ENCODE data around the gene GALT. TPM values are rescaled to one million over a fixed set of nuclear protein-coding genes. Genes with fewer than 3 reads are reported as not detected.

GALT gene
- total RNA-seq, 1 donor from 2014 or later: 57.2 TPM

DNA sequence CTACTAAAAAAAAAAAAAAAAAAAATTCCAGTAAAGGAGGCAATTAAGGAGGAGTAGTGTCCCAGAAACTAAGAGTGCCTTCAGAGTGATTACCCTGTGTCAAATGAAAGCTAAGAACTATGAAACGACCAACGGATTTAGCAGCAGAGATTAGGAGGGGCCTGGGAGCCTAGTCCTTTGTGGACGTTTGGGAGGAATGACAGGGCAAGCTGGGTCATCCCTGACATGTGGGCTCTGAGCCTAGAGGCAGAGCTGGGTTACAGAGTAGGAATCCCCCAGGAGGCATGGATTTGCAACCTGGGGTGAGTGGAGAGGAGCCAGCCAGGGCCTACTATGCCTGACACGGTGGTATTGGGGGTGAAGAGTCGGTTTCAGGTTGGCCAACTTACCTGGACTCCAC is 13.3 kb upstream of the GALT start:
- TF ChIP-seq, protein P1, sequence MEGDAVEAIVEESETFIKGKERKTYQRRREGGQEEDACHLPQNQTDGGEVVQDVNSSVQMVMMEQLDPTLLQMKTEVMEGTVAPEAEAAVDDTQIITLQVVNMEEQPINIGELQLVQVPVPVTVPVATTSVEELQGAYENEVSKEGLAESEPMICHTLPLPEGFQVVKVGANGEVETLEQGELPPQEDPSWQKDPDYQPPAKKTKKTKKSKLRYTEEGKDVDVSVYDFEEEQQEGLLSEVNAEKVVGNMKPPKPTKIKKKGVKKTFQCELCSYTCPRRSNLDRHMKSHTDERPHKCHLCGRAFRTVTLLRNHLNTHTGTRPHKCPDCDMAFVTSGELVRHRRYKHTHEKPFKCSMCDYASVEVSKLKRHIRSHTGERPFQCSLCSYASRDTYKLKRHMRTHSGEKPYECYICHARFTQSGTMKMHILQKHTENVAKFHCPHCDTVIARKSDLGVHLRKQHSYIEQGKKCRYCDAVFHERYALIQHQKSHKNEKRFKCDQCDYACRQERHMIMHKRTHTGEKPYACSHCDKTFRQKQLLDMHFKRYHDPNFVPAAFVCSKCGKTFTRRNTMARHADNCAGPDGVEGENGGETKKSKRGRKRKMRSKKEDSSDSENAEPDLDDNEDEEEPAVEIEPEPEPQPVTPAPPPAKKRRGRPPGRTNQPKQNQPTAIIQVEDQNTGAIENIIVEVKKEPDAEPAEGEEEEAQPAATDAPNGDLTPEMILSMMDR (IDR thresholded peaks at IDR 0.05): no peak
- no peak overlapping the region for H3K4me3 Mint-ChIP-seq (ENCODE audit: unreplicated experiment)
- peaks cover 36% of the 10 kb centered on the region for H3K27me3 Mint-ChIP-seq (ENCODE audit: unreplicated experiment)
- H3K4me1 Mint-ChIP-seq (ENCODE audit: unreplicated experiment): peaks cover 25% of the 10 kb centered on the region
- H3K9me3 Mint-ChIP-seq (ENCODE audit: unreplicated experiment): no peaks in the 10 kb centered on the region
- no peaks in the 10 kb centered on the region for H3K36me3 Mint-ChIP-seq (ENCODE audit: unreplicated experiment)
- no peak overlapping the region for H3K27ac Mint-ChIP-seq (ENCODE audit: unreplicated experiment)
- no peak for DNase-seq (ENCODE audit: extremely low spot score, unreplicated experiment)

DNA sequence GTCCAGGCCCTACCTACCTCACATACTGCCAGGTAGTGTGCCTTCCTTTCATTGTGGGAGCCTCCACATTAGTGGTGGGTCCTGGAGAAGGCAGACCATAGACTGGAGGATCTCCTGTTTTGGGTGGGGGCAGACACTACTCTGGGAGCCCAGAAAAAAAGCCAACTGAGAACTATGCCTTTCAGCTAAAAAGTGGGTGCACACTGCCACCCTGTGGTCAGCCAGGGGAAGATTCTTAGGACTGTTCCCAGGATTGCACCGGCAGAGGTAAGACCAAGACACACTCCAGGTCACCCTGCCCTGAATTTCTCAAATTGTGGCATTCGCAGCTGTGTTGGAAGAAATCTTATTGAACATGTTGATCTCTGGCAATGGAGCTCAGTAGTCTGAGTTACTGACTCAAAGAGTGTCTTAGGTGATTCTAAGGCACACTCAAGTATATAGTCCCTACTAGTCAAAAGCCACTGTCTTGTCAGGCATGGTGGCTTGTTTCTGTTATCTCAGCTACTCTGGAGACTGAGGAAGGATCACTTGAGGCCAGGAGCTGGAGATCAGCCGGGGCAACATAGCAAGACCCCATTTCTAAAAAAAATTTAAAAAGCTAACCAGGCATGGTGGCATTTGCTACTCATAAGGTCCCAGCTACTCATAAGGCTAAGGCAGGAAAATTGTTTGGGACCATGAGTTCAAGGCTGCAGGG is 12.5 kb upstream of the GALT start:
- Mint-ChIP-seq H3K36me3 (ENCODE audit: unreplicated experiment) (no peaks in the 10 kb centered on the region), H3K9me3 (ENCODE audit: unreplicated experiment) (no peaks in the 10 kb centered on the region), H3K4me1 (ENCODE audit: unreplicated experiment) (peaks cover 27% of the 10 kb centered on the region), H3K27me3 (ENCODE audit: unreplicated experiment) (peaks cover 31% of the 10 kb centered on the region), H3K4me3 (ENCODE audit: unreplicated experiment) (no peak overlapping the region), H3K27ac (ENCODE audit: unreplicated experiment) (no peak overlapping the region)
- TF ChIP-seq, protein P1 (IDR thresholded peaks at IDR 0.05): peak; percentile 88
- DNase-seq (ENCODE audit: extremely low spot score, unreplicated experiment): no peak

DNA sequence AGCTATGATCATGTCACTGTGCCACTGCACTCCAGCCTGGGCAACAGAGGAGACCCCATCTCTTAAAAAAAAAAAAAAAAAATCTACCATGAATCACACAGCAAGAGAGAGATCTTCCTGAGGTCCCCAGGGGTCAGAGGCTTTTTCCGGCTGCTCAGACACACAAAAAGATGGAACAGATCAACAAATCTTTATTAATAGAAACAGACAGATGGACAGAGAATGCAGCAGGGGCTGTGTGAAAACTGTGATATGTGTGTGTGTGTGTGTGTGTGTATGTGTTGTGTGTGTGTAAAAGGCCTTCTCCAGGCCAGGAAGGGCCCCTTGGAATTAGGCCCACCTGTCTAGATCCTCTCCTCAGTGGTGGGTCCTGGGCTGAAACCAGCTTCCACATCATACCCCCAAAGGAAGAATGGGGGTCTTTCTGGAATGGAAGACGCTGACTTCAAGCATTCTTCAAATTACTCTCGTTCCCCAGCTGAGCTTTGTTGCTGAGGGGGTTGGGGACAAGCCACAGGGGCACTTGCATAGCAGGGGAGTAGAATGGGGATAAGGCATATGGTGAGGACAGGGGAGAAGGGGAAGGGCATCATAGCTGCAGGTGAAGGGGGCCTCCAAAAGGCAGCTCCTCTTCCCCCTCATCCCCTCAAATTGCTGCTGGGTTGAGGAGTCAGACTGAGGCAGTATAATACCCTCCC is 11.8 kb upstream of the GALT start:
- Mint-ChIP-seq H3K27ac (ENCODE audit: unreplicated experiment) (no peak overlapping the region), H3K36me3 (ENCODE audit: unreplicated experiment) (no peaks in the 10 kb centered on the region), H3K4me3 (ENCODE audit: unreplicated experiment) (no peak overlapping the region), H3K27me3 (ENCODE audit: unreplicated experiment) (peaks cover 25% of the 10 kb centered on the region), H3K4me1 (ENCODE audit: unreplicated experiment) (peaks cover 21% of the 10 kb centered on the region), H3K9me3 (ENCODE audit: unreplicated experiment) (no peaks in the 10 kb centered on the region)
- TF ChIP-seq, protein P1 (IDR thresholded peaks at IDR 0.05): no peak
- DNase-seq (ENCODE audit: extremely low spot score, unreplicated experiment): no peak

DNA sequence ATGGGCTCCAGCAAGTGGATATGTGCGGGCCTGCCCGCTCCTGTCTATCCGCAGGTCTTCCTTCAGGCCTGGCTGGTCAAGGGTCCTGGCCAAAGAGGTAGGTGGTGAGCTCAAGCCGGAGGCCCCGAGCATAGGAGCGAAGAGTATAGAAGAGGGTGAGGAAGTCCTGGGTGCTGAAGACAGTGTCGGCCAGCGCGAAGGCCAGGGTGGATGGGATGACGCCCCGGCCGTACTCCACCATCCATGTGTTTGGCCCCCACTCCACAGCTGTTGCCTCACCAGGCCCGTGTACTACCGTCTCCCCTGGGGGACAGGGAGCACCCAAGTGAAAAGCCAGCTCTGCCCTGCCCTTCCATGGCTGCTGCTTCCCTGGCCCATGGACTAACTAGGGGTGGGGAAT is 10.9 kb upstream of the GALT start:
- DNase-seq (ENCODE audit: extremely low spot score, unreplicated experiment): no peak
- H3K4me3 Mint-ChIP-seq (ENCODE audit: unreplicated experiment): peak overlapping the region; percentile 60
- peaks cover 16% of the 10 kb centered on the region for H3K27me3 Mint-ChIP-seq (ENCODE audit: unreplicated experiment)
- peaks cover 20% of the 10 kb centered on the region for H3K4me1 Mint-ChIP-seq (ENCODE audit: unreplicated experiment)
- no peak overlapping the region for H3K27ac Mint-ChIP-seq (ENCODE audit: unreplicated experiment)
- TF ChIP-seq, protein P1 (IDR thresholded peaks at IDR 0.05): no peak
- no peaks in the 10 kb centered on the region for H3K9me3 Mint-ChIP-seq (ENCODE audit: unreplicated experiment)
- H3K36me3 Mint-ChIP-seq (ENCODE audit: unreplicated experiment): no peaks in the 10 kb centered on the region

DNA sequence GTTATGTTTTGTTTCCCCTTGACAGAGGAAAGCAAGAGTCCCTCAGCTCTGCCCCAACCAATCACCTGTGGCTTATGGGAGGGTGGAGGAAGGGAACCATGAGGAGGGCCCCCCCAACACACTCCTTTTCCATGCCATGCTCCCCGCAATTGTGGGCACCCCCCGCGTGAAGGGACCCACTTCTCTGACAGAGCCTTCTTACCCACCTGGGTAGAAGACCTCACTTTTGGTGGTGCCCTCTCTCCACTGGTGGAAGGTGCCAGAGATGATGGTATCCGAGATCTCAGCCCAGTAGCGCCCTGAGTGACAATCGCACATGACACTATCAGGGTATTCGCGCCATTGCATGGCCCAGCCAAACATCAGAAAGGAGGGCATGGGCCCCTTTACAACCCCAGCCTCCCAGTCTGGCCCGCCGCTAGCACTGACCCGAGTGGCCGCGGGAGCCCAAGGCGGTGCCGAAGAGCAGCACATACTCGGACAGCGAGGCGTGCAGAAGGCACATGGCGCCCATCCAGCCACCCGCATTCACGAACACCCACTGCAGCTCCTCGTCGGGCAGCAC is 9.6 kb upstream of the GALT start:
- no peaks in the 10 kb centered on the region for H3K9me3 Mint-ChIP-seq (ENCODE audit: unreplicated experiment)
- H3K27me3 Mint-ChIP-seq (ENCODE audit: unreplicated experiment): peaks cover 3% of the 10 kb centered on the region
- TF ChIP-seq, protein P1 (IDR thresholded peaks at IDR 0.05): no peak
- no peak for DNase-seq (ENCODE audit: extremely low spot score, unreplicated experiment)
- H3K36me3 Mint-ChIP-seq (ENCODE audit: unreplicated experiment): no peaks in the 10 kb centered on the region
- peak overlapping the region; percentile 38 for H3K27ac Mint-ChIP-seq (ENCODE audit: unreplicated experiment)
- H3K4me1 Mint-ChIP-seq (ENCODE audit: unreplicated experiment): peaks cover 20% of the 10 kb centered on the region
- H3K4me3 Mint-ChIP-seq (ENCODE audit: unreplicated experiment): peak overlapping the region; percentile 84

Data from osteocyte (in vitro differentiated cells).